Gastroesophageal sphincter (tissue), 3 donors: Measurements from ENCODE around the gene KLHL29.
A peak's percentile ranks its signal among the peaks of the same experiment; 100 is the strongest.

Source experiments
- CTCF ChIP-seq, 4 experiments: fragments of 200-600 bp in 2 of 4; fragments of 450-650 bp in 2 of 4; sonication (generic) in 1 of 4; IDR thresholded peaks; one replicate each; pipeline ENCODE4 v1.5.1; 2017 to 2019; ENCODE audit warnings: antibody characterized with exemption in 4 of 4, mild to moderate bottlenecking in 2 of 4, moderate library complexity in 2 of 4
- EP300 ChIP-seq: sonication (generic); formaldehyde crosslinking; IDR thresholded peaks from one replicate; pipeline ENCODE4 v1.6.1; 2017; ENCODE audit warnings: antibody characterized with exemption, mild to moderate bottlenecking
- POLR2A ChIP-seq, 2 donors: fragments of 450-650 bp; IDR thresholded peaks; one replicate each; pipeline ENCODE4 v1.6.1; 2017; ENCODE audit warnings: antibody characterized with exemption in 2 of 2, mild to moderate bottlenecking in 2 of 2, moderate library complexity in 1 of 2
- POLR2AphosphoS5 ChIP-seq: sonication (generic); formaldehyde crosslinking; IDR thresholded peaks from one replicate; pipeline ENCODE4 v1.6.1; 2017; ENCODE audit warnings: antibody characterized with exemption

GRCh38 chr2:23669413-23670244 lies 284.6 kb downstream of the KLHL29 start:
- TF ChIP-seq CTCF (IDR thresholded peaks at IDR 0.05) (peak in 1 of 4 experiments; percentile 21), EP300 (no peak), POLR2A (IDR thresholded peaks at IDR 0.05) (no peak), POLR2AphosphoS5 (peak; percentile 60)
